GM18868 (cell line): ENCODE measurements around the gene MAD1L1.
"Not testable (repeated sequence)": the region's sequence is repeated elsewhere in the genome, so short reads cannot be mapped to it uniquely, and the experiment has no call there.

Experiments
- ATAC-seq: cut with Tn5 transposase; IDR thresholded peaks from one replicate; pipeline ENCODE4 v1.9.1; 2021; ENCODE audit warnings: mild to moderate bottlenecking, moderate library complexity; ENCODE audit not compliant: unreplicated experiment

Gene MAD1L1

DNA sequence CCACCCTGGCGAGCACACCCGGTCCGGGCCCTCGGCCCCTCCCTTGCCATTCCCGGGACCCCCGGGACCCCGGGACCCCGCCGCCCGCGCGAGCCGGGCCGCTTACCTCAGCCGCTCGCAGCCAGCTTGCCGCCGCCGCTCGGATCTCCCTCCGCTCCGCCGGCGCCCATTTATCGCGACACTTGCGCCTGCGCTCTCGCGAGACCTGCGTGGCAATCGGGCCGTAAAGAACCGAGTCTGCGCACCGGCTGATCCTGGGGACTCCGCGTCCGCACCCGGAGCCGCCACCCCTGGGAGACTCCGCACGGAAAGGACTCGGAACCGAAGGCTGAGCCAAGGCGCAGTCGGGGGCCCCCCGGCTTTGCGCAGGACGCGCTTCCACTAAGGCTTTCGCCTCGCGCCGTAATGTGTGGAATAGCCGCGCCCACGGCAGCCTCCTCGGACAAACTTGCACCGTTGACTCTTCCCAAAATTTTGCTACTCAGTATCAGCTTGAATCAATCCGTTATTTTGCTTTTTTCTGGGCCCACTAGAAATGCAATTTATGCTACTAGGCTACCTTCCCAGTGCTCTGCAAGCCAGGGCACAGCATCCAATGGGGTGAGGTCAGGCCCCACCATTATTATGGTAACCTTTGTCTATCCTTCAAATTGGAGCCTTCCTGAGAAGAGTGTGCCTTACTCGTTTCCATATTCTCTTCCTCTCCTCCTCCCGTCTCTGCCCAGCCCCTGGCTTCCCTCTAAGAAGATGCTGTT lies at the start of gene MAD1L1:
Gene MAD1L1, minus strand, starts transcription at position 180 of the 755 bp plus-strand sequence. CDS start 2,812 bp downstream, outside the sequence.
- peak; percentile 75 for ATAC-seq

GRCh38 chr7:2282185-2282751 lies 49.5 kb upstream of the MAD1L1 start:
- ATAC-seq, result no peak

DNA sequence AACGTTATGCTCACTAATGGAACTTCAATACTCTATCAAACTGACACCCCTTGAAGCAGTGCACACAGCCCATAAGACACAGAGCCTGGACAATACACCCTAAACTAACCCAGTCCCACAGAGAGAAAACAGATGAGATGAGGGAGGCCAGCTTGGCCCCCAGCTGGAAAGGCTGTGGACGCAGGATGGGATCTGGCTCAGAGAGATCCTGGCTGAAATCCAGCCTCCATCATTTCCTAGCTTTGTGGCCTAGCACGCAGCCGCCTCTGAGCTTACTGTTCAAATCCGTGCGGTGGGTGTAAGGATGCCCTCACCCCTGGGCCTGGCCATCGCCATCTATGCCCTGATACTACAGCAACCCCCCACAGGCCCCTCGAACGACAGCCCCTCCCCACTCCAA lies 48.8 kb upstream of the MAD1L1 start:
- ATAC-seq, result no peak

DNA sequence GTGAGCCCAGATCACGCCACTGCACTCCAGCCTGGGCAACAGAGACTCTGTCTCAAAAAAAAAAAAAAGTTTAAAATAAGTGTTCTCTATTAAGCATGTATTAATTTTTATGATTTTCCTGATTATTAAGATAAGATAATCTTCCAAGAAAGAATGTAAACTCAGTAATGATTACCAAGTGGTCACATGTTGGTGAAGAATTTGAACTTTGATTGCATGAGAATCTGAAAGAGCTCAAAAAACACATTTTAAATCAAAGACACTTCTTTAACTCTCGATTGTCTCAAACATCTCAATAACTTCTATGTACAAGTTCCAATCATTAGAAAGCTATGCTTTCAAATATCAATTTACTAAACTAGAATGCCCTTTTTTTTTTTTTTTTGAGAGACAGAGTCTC lies 47.7 kb upstream of the MAD1L1 start:
- ATAC-seq, result no peak

DNA sequence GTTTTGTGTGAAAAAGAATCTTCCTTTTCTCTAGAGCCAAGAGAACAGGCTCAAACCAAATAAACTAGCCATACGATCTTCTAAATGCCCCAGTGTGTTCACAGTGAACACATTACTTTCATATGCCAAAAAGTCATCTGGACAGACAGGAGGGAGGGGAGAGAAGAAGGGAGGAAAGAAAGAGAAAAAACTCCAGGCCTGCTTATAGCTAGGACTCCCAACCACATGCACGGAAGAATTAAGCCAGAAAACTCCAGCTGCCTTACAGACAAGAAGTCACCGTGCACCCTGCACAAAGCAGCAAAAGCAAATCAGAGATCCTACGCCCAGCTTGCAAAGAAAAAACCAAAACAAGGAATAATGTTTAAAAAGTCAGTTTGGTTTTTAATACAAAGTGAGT lies 47.2 kb upstream of the MAD1L1 start:
- no peak for ATAC-seq

- ATAC-seq, result no peak
Observed at GRCh38 chr7:2278026-2278425, 45.3 kb upstream of the MAD1L1 start.

- ATAC-seq, result no peak
Observed at GRCh38 chr7:2276107-2276506, 43.4 kb upstream of the MAD1L1 start.

GRCh38 chr7:2275101-2275500 lies 42.4 kb upstream of the MAD1L1 start:
- ATAC-seq, result no peak

GRCh38 chr7:2274666-2275065 lies 41.9 kb upstream of the MAD1L1 start:
- ATAC-seq, result no peak

DNA sequence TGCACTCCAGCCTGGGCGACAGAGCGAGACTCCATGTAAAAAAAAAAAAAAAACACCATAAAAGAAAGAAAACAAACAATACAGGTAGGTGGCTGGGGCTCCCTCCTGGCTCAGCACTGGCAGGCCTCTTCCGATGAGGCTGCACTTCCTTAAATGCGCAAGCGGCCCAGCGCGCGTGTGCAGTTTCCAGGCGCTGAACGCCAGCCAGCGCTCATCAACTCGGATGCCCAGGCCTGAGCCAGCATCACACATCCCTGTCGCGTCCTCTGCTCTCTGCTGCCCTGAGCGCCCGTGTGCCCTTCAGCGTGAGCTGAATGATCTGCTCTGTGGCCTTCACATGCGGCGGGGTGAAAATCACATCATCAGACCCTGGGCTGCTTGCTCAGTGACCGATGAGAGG lies 41.1 kb upstream of the MAD1L1 start:
- no peak for ATAC-seq

- no peak for ATAC-seq
Observed at GRCh38 chr7:2272031-2272430, 39.3 kb upstream of the MAD1L1 start.

- ATAC-seq, result no peak
Observed at GRCh38 chr7:2271273-2272026, 38.7 kb upstream of the MAD1L1 start.

DNA sequence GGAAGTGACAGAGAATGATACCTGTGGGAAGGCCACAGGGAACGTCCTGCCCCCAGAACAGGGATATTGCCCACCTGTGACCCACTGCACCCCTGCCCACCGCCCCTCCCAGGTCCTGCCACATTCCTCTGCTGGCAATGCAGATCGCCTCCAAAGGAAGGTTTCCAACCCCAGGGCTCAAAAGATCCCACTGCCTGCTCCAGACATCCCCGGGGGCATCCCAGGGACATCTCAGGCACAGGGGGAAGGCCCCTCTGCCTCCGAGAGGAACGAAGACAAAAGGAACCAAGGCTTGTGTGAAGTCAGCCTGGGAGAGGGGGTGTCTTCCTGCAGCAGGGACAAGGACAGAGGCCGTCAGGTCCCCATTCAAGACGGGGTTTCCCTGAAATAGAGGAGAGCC lies 37.8 kb upstream of the MAD1L1 start:
- no peak for ATAC-seq

GRCh38 chr7:2269991-2270460 lies 37.3 kb upstream of the MAD1L1 start:
- no peak for ATAC-seq

DNA sequence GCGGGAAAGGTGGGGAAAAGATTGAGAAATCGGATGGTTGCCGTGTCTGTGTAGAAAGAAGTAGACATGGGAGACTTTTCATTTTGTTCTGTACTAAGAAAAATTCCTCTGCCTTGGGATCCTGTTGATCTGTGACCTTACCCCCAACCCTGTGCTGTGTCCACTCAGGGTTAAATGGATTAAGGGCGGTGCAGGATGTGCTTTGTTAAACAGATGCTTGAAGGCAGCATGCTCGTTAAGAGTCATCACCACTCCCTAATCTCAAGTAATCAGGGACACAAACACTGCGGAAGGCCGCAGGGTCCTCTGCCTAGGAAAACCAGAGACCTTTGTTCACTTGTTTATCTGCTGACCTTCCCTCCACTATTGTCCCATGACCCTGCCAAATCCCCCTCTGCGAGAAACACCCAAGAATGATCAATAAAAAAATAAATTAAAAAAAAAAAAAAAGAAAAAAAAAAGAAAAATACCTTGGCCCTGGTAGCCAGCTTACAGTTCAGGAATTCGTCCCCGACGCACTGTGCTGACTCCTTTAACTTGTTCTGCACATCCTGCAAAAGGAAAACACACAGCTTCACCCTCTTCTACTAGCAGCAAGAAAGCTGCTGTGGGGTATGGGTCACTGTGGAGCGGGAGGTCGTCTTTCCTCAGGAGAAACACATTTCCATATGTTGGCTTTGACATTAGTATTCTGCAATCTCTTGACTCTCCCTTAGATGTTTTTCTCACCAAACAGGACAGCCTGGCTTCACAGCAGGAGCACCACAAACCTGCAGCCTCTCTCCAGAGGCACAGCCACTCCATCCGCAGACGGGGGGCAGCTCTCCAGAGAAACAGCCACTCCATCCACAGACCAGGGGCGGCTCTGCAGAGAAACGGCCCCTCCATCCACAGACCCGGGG lies 36.6 kb upstream of the MAD1L1 start:
- not testable (repeated sequence) for ATAC-seq

- ATAC-seq, result no peak
Observed at GRCh38 chr7:2266911-2267310, 34.2 kb upstream of the MAD1L1 start.

DNA sequence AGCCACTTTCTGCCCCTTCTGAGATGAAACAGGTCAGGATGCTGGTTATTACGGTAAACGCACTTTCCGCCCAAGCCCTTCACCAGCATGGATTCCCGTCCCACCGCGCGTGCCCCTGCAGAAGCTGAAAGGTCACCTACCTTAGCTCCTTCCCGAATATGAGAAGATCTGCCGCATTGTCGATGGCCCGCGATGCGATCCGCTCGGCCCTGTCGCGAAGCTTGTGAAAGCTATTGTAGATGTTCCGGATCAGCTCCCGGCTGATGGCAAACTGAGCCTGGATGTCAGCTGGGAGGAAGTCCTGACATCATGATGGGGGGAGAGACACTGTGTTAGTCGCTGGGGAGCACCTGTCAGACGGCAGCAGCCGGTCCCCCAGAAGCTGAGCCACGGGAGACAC lies 31.4 kb upstream of the MAD1L1 start:
- no peak for ATAC-seq

DNA sequence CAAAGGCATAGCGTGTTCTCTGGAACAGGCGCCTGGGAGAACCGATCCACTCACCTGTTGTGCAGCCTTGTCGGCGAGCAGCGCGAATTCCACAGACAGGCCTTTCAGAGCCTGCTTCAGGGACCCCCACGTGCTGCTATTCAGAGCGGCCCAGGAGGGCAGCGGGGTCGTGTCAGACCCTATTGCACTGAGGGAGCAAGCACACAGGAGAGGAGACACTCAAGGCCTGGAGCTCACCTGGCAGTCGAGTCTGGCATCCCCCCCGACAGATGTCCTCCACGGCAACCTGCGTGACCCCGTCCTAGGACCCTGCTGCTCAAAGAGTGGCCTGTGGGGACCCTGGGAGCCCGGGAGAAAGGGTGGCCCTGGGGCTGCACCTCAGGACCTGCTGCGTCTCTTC lies 30.4 kb upstream of the MAD1L1 start:
- ATAC-seq, result no peak

DNA sequence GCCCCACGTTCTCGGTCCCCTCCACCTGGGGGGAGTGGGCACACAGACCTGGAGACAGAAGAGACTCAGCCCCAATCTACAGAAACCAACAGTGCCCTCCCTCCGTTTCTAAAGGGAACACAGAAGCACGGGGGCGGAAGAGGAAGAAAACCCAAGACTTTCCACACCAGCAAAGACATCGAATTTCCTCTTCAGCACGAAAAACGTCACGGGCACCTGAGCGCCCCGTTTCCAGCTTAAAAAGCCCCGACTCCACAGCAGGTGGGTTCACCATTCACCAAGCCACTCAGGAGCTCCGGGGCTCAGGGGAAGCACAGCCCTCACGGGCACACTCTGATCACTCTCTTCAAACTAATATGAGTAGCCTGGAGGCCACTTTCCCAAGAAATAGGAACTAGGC lies 28.9 kb upstream of the MAD1L1 start:
- peak; percentile 42 for ATAC-seq

GRCh38 chr7:2260820-2261219 lies 28.1 kb upstream of the MAD1L1 start:
- no peak for ATAC-seq

DNA sequence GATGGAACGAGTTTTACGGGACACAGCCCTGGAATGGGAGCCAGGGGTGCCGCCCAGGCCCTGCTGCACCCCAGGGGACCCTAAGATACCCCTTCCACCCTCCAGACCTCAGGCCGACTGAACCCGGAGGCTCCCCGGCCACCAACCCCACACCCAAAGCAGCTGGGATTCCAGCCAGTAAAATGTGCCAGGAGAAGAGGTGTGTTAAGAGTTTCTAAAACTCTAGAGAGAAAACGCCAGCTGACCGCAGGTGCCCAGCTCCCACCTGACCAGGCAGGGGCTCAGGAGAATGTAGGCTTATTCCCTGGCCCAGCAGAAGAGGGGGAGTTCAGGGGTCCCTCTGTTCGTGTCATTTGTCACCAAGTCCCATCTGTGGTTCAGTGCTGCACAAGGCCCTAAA lies 26.7 kb upstream of the MAD1L1 start:
- no peak for ATAC-seq
